Measurements from ENCODE around the gene ICE1.

Gene ICE1

DNA sequence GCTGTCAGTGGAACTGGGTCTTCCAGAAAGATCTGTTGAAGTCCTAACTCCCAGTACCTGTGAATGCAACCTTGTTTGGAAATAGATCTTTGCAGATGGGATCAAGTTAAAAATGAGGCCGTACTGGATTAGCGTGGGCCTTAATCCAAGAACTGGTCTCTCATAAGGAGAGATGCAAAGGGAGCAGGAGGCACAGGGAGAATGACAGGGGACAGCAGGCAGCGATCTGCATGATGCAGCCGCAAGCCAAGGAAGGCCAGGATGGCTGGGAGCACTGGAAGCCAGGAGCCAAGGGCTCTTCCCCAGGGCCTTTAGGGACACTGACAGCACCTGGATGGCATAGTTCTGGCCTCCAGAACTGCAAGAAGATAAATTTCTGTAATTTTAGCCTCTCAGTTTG, 114.4 kb downstream of the ICE1 start:
- no peak for DNase-seq (ENCODE audit: low read depth)

GRCh38 chr5:5537426-5537825, 114.9 kb downstream of the ICE1 start:
- no peak for DNase-seq (ENCODE audit: low read depth)

- DNase-seq (ENCODE audit: low read depth): no peak
These were observed 117.1 kb downstream of the ICE1 start for GRCh38 chr5:5539590-5539989.

Measured in iris pigment epithelial cell (primary cell).